Mesothelial cell of epicardium (in vitro differentiated cells): ENCODE data around the gene CPA5. TPM values are rescaled to one million over a fixed set of nuclear protein-coding genes. Genes with fewer than 3 reads are reported as not detected.
"Not testable (repeated sequence)": the region's sequence is repeated elsewhere in the genome, so short reads cannot be mapped to it uniquely, and the experiment has no call there.

Source experiments
- DNase-seq, 2 experiments: peaks; one replicate each; pipeline ENCODE4 v3.0.0; 2021; ENCODE audit warnings: low spot score in 2 of 2; ENCODE audit not compliant: unreplicated experiment in 2 of 2
- H3K27ac Mint-ChIP-seq: 2 replicates; pipeline ENCODE4 v1.8.0; 2021; ENCODE audit warnings: mixed read lengths
- H3K27me3 Mint-ChIP-seq: 2 replicates; pipeline ENCODE4 v1.8.0; 2021; ENCODE audit warnings: low read depth, mixed read lengths
- H3K36me3 Mint-ChIP-seq: 2 replicates; pipeline ENCODE4 v1.8.0; 2021; ENCODE audit warnings: mixed read lengths
- H3K4me1 Mint-ChIP-seq: 2 replicates; pipeline ENCODE4 v1.8.0; 2021; ENCODE audit warnings: mixed read lengths
- H3K4me3 Mint-ChIP-seq: 2 replicates; pipeline ENCODE4 v1.8.0; 2021; ENCODE audit warnings: mild to moderate bottlenecking, moderate library complexity, mixed read lengths
- H3K9me3 Mint-ChIP-seq: 2 replicates; pipeline ENCODE4 v1.8.0; 2021; ENCODE audit warnings: mixed read lengths
- total RNA-seq: library from RNA; stranded (reverse); gene quantifications from 3 replicates; pipeline ENCODE4 v1.2.1, GENCODE V29; 2021
- TF ChIP-seq, protein P1 (sequence below): fragments of 200-600 bp; sonication (generic); IDR thresholded peaks from one replicate; pipeline ENCODE4 v1.5.0; 2021; ENCODE audit warnings: antibody characterized with exemption; ENCODE audit not compliant: unreplicated experiment

Gene CPA5
- total RNA-seq, 1 donor from 2014 or later = not detected

DNA sequence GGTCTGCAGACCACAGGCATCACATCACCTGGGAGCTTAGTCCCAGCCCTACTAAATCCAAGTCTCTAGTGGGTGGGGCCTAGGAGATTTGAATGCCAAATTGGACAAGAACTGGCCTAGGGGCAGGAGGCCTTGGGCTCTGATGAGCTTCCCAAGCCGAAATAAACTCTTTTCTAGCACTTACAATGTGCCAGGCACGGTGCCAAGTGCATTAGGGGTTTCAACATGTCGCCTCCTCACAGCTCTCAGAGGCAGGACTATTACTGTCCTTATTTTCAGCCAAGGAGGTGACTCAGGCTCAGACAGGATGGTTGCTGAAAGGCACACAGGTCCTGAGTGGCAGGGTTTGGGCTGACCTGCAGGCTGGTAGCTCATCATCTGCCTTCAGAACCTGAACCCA lies 26.4 kb downstream of the CPA5 start:
- Mint-ChIP-seq H3K27ac (peak overlapping the region; percentile 71), H3K27me3 (no peaks in the 10 kb centered on the region), H3K4me1 (peaks cover 68% of the 10 kb centered on the region), H3K4me3 (no peak overlapping the region), H3K36me3 (peaks cover 4% of the 10 kb centered on the region), H3K9me3 (peaks cover 5% of the 10 kb centered on the region)
- TF ChIP-seq, protein P1, sequence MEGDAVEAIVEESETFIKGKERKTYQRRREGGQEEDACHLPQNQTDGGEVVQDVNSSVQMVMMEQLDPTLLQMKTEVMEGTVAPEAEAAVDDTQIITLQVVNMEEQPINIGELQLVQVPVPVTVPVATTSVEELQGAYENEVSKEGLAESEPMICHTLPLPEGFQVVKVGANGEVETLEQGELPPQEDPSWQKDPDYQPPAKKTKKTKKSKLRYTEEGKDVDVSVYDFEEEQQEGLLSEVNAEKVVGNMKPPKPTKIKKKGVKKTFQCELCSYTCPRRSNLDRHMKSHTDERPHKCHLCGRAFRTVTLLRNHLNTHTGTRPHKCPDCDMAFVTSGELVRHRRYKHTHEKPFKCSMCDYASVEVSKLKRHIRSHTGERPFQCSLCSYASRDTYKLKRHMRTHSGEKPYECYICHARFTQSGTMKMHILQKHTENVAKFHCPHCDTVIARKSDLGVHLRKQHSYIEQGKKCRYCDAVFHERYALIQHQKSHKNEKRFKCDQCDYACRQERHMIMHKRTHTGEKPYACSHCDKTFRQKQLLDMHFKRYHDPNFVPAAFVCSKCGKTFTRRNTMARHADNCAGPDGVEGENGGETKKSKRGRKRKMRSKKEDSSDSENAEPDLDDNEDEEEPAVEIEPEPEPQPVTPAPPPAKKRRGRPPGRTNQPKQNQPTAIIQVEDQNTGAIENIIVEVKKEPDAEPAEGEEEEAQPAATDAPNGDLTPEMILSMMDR = no peak
- DNase-seq = no peak

- Mint-ChIP-seq H3K9me3 (peaks cover 18% of the 10 kb centered on the region), H3K4me1 (peaks cover 56% of the 10 kb centered on the region), H3K4me3 (no peak overlapping the region), H3K36me3 (peaks cover 13% of the 10 kb centered on the region), H3K27ac (peak overlapping the region; percentile 100), H3K27me3 (no peaks in the 10 kb centered on the region)
- DNase-seq = no peak
- TF ChIP-seq, protein P1 = no peak
Measured at GRCh38 chr7:130372402-130373165, 28.0 kb downstream of the CPA5 start.

GRCh38 chr7:130374507-130374906 lies 29.9 kb downstream of the CPA5 start:
- no peak overlapping the region for H3K4me3 Mint-ChIP-seq
- H3K27me3 Mint-ChIP-seq = no peaks in the 10 kb centered on the region
- peaks cover 25% of the 10 kb centered on the region for H3K9me3 Mint-ChIP-seq
- peaks cover 16% of the 10 kb centered on the region for H3K36me3 Mint-ChIP-seq
- no peak for DNase-seq
- TF ChIP-seq, protein P1 = no peak
- H3K27ac Mint-ChIP-seq = peak overlapping the region; percentile 100
- H3K4me1 Mint-ChIP-seq = peaks cover 49% of the 10 kb centered on the region

DNA sequence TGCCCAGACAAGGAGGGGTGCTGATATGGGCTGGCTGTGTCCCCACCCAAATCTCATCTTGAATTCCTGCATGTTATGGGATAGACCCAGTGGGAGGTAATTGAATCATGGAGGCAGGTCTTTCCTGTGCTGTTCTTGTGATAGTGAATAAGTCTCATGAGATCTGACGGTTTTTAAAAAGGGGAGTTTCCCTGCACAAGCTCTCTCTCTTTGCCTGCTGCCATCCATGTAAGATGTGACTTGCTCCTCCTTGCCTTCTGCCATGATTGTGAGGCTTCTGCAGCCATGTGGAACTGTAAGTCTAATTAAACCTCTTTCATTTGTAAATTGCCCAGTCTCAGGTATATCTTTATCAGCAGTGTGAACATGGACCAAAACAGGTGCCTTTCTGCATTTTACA lies 31.8 kb downstream of the CPA5 start:
- not testable (repeated sequence) for H3K27ac Mint-ChIP-seq
- Mint-ChIP-seq H3K9me3 (peaks cover 25% of the 10 kb centered on the region), H3K4me1 (peaks cover 53% of the 10 kb centered on the region)

GRCh38 chr7:130377178-130377577 lies 32.6 kb downstream of the CPA5 start:
- no peak overlapping the region for H3K4me3 Mint-ChIP-seq
- peaks cover 21% of the 10 kb centered on the region for H3K9me3 Mint-ChIP-seq
- no peak overlapping the region for H3K27ac Mint-ChIP-seq
- H3K36me3 Mint-ChIP-seq = peaks cover 16% of the 10 kb centered on the region
- peaks cover 46% of the 10 kb centered on the region for H3K4me1 Mint-ChIP-seq
- TF ChIP-seq, protein P1 = no peak
- H3K27me3 Mint-ChIP-seq = no peaks in the 10 kb centered on the region
- no peak for DNase-seq

More for the DNA sequence above, 31.8 kb downstream of the CPA5 start:
- H3K27me3 Mint-ChIP-seq, H3K4me3 Mint-ChIP-seq, DNase-seq: not testable (repeated sequence)
- H3K36me3 Mint-ChIP-seq = peaks cover 16% of the 10 kb centered on the region

- Mint-ChIP-seq H3K27me3 (no peaks in the 10 kb centered on the region), H3K27ac (peak overlapping the region; percentile 88), H3K4me3 (no peak overlapping the region), H3K36me3 (peaks cover 16% of the 10 kb centered on the region), H3K9me3 (peaks cover 21% of the 10 kb centered on the region), H3K4me1 (peaks cover 28% of the 10 kb centered on the region)
- no peak for DNase-seq
- TF ChIP-seq, protein P1 = no peak
Measured at GRCh38 chr7:130379019-130379418, 34.4 kb downstream of the CPA5 start.
